Fibroblast of the aortic adventitia (primary cell): ENCODE measurements around the gene TXNL1. TPM values are rescaled to one million over a fixed set of nuclear protein-coding genes. Genes with fewer than 3 reads are reported as not detected.
"Not testable (repeated sequence)": the region's sequence is repeated elsewhere in the genome, so short reads cannot be mapped to it uniquely, and the experiment has no call there.

ENCODE experiments used
- DNase-seq: peaks from one replicate; pipeline ENCODE4 v3.0.0-alpha.2; 2010; ENCODE audit warnings: low read depth
- H3K4me3 ChIP-seq: 2 replicates; pipeline ENCODE4 v1.5.1; 2011; ENCODE audit warnings: low read depth, mild to moderate bottlenecking, control low read depth, low read length, moderate library complexity
- CTCF ChIP-seq: IDR thresholded peaks from 2 replicates; pipeline ENCODE4 v1.5.1; 2011; ENCODE audit warnings: mild to moderate bottlenecking, low read length, control low read depth, inconsistent platforms; ENCODE audit not compliant: insufficient read depth
- total RNA-seq: library from RNA; depleted of rRNA; stranded (reverse); fragments of >200 nt; gene quantifications from 2 replicates; pipeline ENCODE4 v1.2.3, GENCODE V29; 2012; ENCODE audit warnings: low replicate concordance

Gene TXNL1
- total RNA-seq, 1 donor: 68.3 TPM

GRCh38 chr18:56593906-56594305 is 44.5 kb downstream of the TXNL1 start:
- no peak for TF ChIP-seq CTCF
- peak; percentile 25 for DNase-seq
- H3K4me3 ChIP-seq: no peak overlapping the region

GRCh38 chr18:56580026-56580425 is 58.4 kb downstream of the TXNL1 start:
- TF ChIP-seq CTCF: no peak
- H3K4me3 ChIP-seq: no peak overlapping the region
- DNase-seq: no peak

GRCh38 chr18:56579451-56579850 is 58.9 kb downstream of the TXNL1 start:
- H3K4me3 ChIP-seq: no peak overlapping the region
- TF ChIP-seq CTCF: no peak
- no peak for DNase-seq

- no peak for TF ChIP-seq CTCF
- DNase-seq: no peak
- no peak overlapping the region for H3K4me3 ChIP-seq
Observed at GRCh38 chr18:56576826-56577573, 61.4 kb downstream of the TXNL1 start.

GRCh38 chr18:56575819-56576663 is 62.4 kb downstream of the TXNL1 start:
- H3K4me3 ChIP-seq: no peak overlapping the region
- TF ChIP-seq CTCF: peak; percentile 62
- peak; percentile 83 for DNase-seq

- peak; percentile 75 for DNase-seq
- no peak for TF ChIP-seq CTCF
- no peak overlapping the region for H3K4me3 ChIP-seq
Observed at GRCh38 chr18:56574861-56575260, 63.5 kb downstream of the TXNL1 start.

GRCh38 chr18:56572267-56572666 is 66.1 kb downstream of the TXNL1 start:
- DNase-seq: not testable (repeated sequence)

More at GRCh38 chr18:56572267-56572666, 66.1 kb downstream of the TXNL1 start:
- H3K4me3 ChIP-seq: not testable (repeated sequence)
